ENCODE data around the gene MYL10. TPM values are rescaled to one million over a fixed set of nuclear protein-coding genes. Genes with fewer than 3 reads are reported as not detected.

Gene MYL10
- total RNA-seq, 2 experiments from 2014 or later: not detected

GRCh38 chr7:101582971-101583370, 46.1 kb downstream of the MYL10 start:
- intact Hi-C loops (cut with micrococcal nuclease; ENCODE audit: unreplicated experiment): no loop called here
- ChIA-PET CTCF (ENCODE audit: unreplicated experiment) (no interaction called here), POLR2A (interaction anchor here (0.6 kb wide), 1 partner anchor 150 kb away, joined by 3 read pairs; no protein-coding TSS in a partner anchor)
- no peak overlapping the region for H2AFZ ChIP-seq (ENCODE audit: low read length)
- TF ChIP-seq CTCF (conservative IDR thresholded peaks at IDR 0.05; ENCODE audit: low read length) (no peak), EZH2phosphoT487 (IDR thresholded peaks at IDR 0.05; ENCODE audit: borderline replicate concordance, low read depth, low read length) (no peak)
- DNase-seq (ENCODE audit: low spot score): no peak
- BruUV-seq (replicated peaks): no TSS peak
- H4K20me1 ChIP-seq (ENCODE audit: insufficient read depth, low read length): no peaks in the 10 kb centered on the region
- no peak overlapping the region for H3K4me3 ChIP-seq (ENCODE audit: low read depth, low read length, poor library complexity, severe bottlenecking)
- no peaks in the 10 kb centered on the region for H3K36me3 ChIP-seq (ENCODE audit: insufficient read depth, low read length)
- H3K9me2 ChIP-seq (ENCODE audit: insufficient read depth, low read length): no peaks in the 10 kb centered on the region
- H3K27ac ChIP-seq (ENCODE audit: low read depth, low read length, poor library complexity, severe bottlenecking): no peak overlapping the region
- no peaks in the 10 kb centered on the region for H3K4me1 ChIP-seq (ENCODE audit: insufficient read depth, low read length, poor library complexity, severe bottlenecking)
- H3K4me2 ChIP-seq (ENCODE audit: low read length): no peak overlapping the region
- H3K9me3 ChIP-seq (ENCODE audit: low read length): no peaks in the 10 kb centered on the region
- no peaks in the 10 kb centered on the region for H3K79me2 ChIP-seq (ENCODE audit: insufficient read depth, low read depth, low read length)

GRCh38 chr7:101581891-101582290, 47.2 kb downstream of the MYL10 start:
- Histone ChIP-seq H3K79me2 (ENCODE audit: insufficient read depth, low read depth, low read length) (no peaks in the 10 kb centered on the region), H4K20me1 (ENCODE audit: insufficient read depth, low read length) (no peaks in the 10 kb centered on the region), H3K4me2 (ENCODE audit: low read length) (no peak overlapping the region), H3K9me3 (ENCODE audit: low read length) (no peaks in the 10 kb centered on the region), H3K4me1 (ENCODE audit: insufficient read depth, low read length, poor library complexity, severe bottlenecking) (no peaks in the 10 kb centered on the region), H3K27ac (ENCODE audit: low read depth, low read length, poor library complexity, severe bottlenecking) (no peak overlapping the region), H3K4me3 (ENCODE audit: low read depth, low read length, poor library complexity, severe bottlenecking) (no peak overlapping the region), H2AFZ (ENCODE audit: low read length) (no peak overlapping the region), H3K9me2 (ENCODE audit: insufficient read depth, low read length) (no peaks in the 10 kb centered on the region), H3K36me3 (ENCODE audit: insufficient read depth, low read length) (no peaks in the 10 kb centered on the region)
- ChIA-PET CTCF (ENCODE audit: unreplicated experiment) (no interaction called here), POLR2A (interaction anchor here (0.7 kb wide), 1 partner anchor 101 kb away, joined by 3 read pairs; no protein-coding TSS in a partner anchor)
- no peak for TF ChIP-seq EZH2phosphoT487 (IDR thresholded peaks at IDR 0.05; ENCODE audit: borderline replicate concordance, low read depth, low read length)
- TF ChIP-seq CTCF (conservative IDR thresholded peaks at IDR 0.05; ENCODE audit: low read length): no peak
- no peak for DNase-seq (ENCODE audit: low spot score)
- intact Hi-C loops (cut with micrococcal nuclease; ENCODE audit: unreplicated experiment): no loop called here
- no TSS peak for BruUV-seq (replicated peaks)

GRCh38 chr7:101580596-101580995, 48.5 kb downstream of the MYL10 start:
- ChIA-PET POLR2A (no interaction called here), CTCF (ENCODE audit: unreplicated experiment) (no interaction called here)
- no peak overlapping the region for H2AFZ ChIP-seq (ENCODE audit: low read length)
- no peak overlapping the region for H3K4me2 ChIP-seq (ENCODE audit: low read length)
- peaks cover 9% of the 10 kb centered on the region for H3K4me1 ChIP-seq (ENCODE audit: insufficient read depth, low read length, poor library complexity, severe bottlenecking)
- H4K20me1 ChIP-seq (ENCODE audit: insufficient read depth, low read length): no peaks in the 10 kb centered on the region
- no peaks in the 10 kb centered on the region for H3K79me2 ChIP-seq (ENCODE audit: insufficient read depth, low read depth, low read length)
- intact Hi-C loops (cut with micrococcal nuclease; ENCODE audit: unreplicated experiment): no loop called here
- H3K9me3 ChIP-seq (ENCODE audit: low read length): no peaks in the 10 kb centered on the region
- no peak overlapping the region for H3K27ac ChIP-seq (ENCODE audit: low read depth, low read length, poor library complexity, severe bottlenecking)
- no peak for DNase-seq (ENCODE audit: low spot score)
- BruUV-seq (replicated peaks): no TSS peak
- TF ChIP-seq CTCF (conservative IDR thresholded peaks at IDR 0.05; ENCODE audit: low read length) (no peak), EZH2phosphoT487 (IDR thresholded peaks at IDR 0.05; ENCODE audit: borderline replicate concordance, low read depth, low read length) (no peak)
- no peak overlapping the region for H3K4me3 ChIP-seq (ENCODE audit: low read depth, low read length, poor library complexity, severe bottlenecking)
- H3K36me3 ChIP-seq (ENCODE audit: insufficient read depth, low read length): no peaks in the 10 kb centered on the region
- H3K9me2 ChIP-seq (ENCODE audit: insufficient read depth, low read length): no peaks in the 10 kb centered on the region
